ENCODE data around the gene ATG9A. TPM values are rescaled to one million over a fixed set of nuclear protein-coding genes. Genes with fewer than 3 reads are reported as not detected.
"Not testable (repeated sequence)": the region's sequence is repeated elsewhere in the genome, so short reads cannot be mapped to it uniquely, and the experiment has no call there.

ATG9A gene
- total RNA-seq, 2 donors from 2014 or later = 45.4 to 45.7 TPM

GRCh38 chr2:219266886-219267285 lies 37.5 kb upstream of the ATG9A start:
- DNase-seq = no peak
- H3K27ac ChIP-seq (ENCODE audit: low read depth, low read length) = no peak overlapping the region
- Mint-ChIP-seq H3K9me3 (no peaks in the 10 kb centered on the region), H3K36me3 (ENCODE audit: low read depth) (no peaks in the 10 kb centered on the region), H3K27ac (no peak overlapping the region), H3K4me3 (no peak overlapping the region), H3K4me1 (no peaks in the 10 kb centered on the region), H3K27me3 (ENCODE audit: insufficient read depth) (peaks cover 36% of the 10 kb centered on the region)
- H3K9ac ChIP-seq (ENCODE audit: extremely low read depth, low read length, poor library complexity, severe bottlenecking) = no peak overlapping the region
- no peak overlapping the region for H3K4me3 ChIP-seq (ENCODE audit: low read length)
- no peaks in the 10 kb centered on the region for H3K36me3 ChIP-seq (ENCODE audit: control insufficient read depth, insufficient read depth, low read length)
- WGBS, 2 experiments (ENCODE audit: insufficient coverage in 1 of 2, insufficient read length in 1 of 2) = 75 to 83% methylated on average over 1 of the region's 1 CpG
- TF ChIP-seq, protein P1, sequence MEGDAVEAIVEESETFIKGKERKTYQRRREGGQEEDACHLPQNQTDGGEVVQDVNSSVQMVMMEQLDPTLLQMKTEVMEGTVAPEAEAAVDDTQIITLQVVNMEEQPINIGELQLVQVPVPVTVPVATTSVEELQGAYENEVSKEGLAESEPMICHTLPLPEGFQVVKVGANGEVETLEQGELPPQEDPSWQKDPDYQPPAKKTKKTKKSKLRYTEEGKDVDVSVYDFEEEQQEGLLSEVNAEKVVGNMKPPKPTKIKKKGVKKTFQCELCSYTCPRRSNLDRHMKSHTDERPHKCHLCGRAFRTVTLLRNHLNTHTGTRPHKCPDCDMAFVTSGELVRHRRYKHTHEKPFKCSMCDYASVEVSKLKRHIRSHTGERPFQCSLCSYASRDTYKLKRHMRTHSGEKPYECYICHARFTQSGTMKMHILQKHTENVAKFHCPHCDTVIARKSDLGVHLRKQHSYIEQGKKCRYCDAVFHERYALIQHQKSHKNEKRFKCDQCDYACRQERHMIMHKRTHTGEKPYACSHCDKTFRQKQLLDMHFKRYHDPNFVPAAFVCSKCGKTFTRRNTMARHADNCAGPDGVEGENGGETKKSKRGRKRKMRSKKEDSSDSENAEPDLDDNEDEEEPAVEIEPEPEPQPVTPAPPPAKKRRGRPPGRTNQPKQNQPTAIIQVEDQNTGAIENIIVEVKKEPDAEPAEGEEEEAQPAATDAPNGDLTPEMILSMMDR (conservative IDR thresholded peaks at IDR 0.05) = no peak
- no peaks in the 10 kb centered on the region for H3K9me3 ChIP-seq (ENCODE audit: control insufficient read depth, low read length)
- no peaks in the 10 kb centered on the region for H3K4me1 ChIP-seq (ENCODE audit: control insufficient read depth, insufficient read depth, low read length)
- peaks cover 5% of the 10 kb centered on the region for H3K27me3 ChIP-seq (ENCODE audit: control insufficient read depth, insufficient read depth, low read length, poor library complexity, severe bottlenecking)

DNA sequence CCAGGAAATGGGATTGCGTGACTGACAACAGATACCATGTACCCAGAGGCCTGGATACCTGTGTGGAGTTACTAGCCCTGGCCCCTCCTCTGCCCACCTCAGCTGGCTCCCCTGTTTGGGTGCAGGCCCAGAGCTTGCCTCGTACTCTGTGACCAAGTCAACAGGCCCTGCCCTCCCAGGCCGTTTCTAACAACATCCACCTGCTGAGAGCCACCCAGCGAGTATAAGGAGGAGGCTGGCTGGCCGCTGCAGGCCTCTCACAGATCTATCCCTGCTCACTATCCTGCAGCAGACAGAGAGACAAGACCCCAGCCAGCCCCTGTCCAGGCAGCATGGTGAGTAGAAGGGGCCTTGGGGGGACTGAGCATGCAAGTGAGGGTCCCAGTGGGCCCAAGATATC lies 36.8 kb upstream of the ATG9A start:
- TF ChIP-seq, protein P1 (conservative IDR thresholded peaks at IDR 0.05) = no peak
- no peak overlapping the region for H3K9ac ChIP-seq (ENCODE audit: extremely low read depth, low read length, poor library complexity, severe bottlenecking)
- H3K4me1 ChIP-seq (ENCODE audit: control insufficient read depth, insufficient read depth, low read length) = no peaks in the 10 kb centered on the region
- H3K27me3 Mint-ChIP-seq (ENCODE audit: insufficient read depth) = peaks cover 37% of the 10 kb centered on the region
- no peaks in the 10 kb centered on the region for H3K9me3 Mint-ChIP-seq
- H3K4me3 Mint-ChIP-seq = no peak overlapping the region
- peaks cover 9% of the 10 kb centered on the region for H3K27me3 ChIP-seq (ENCODE audit: control insufficient read depth, insufficient read depth, low read length, poor library complexity, severe bottlenecking)
- H3K9me3 ChIP-seq (ENCODE audit: control insufficient read depth, low read length) = no peaks in the 10 kb centered on the region
- no peaks in the 10 kb centered on the region for H3K4me1 Mint-ChIP-seq
- H3K27ac Mint-ChIP-seq = no peak overlapping the region
- no peaks in the 10 kb centered on the region for H3K36me3 ChIP-seq (ENCODE audit: control insufficient read depth, insufficient read depth, low read length)
- H3K36me3 Mint-ChIP-seq (ENCODE audit: low read depth) = no peaks in the 10 kb centered on the region
- H3K27ac ChIP-seq (ENCODE audit: low read depth, low read length) = no peak overlapping the region
- 71 to 74% methylated on average over 2 to 5 of the region's 5 CpGs for WGBS, 2 experiments (ENCODE audit: insufficient coverage in 1 of 2, insufficient read length in 1 of 2)
- no peak overlapping the region for H3K4me3 ChIP-seq (ENCODE audit: low read length)
- no peak for DNase-seq

DNA sequence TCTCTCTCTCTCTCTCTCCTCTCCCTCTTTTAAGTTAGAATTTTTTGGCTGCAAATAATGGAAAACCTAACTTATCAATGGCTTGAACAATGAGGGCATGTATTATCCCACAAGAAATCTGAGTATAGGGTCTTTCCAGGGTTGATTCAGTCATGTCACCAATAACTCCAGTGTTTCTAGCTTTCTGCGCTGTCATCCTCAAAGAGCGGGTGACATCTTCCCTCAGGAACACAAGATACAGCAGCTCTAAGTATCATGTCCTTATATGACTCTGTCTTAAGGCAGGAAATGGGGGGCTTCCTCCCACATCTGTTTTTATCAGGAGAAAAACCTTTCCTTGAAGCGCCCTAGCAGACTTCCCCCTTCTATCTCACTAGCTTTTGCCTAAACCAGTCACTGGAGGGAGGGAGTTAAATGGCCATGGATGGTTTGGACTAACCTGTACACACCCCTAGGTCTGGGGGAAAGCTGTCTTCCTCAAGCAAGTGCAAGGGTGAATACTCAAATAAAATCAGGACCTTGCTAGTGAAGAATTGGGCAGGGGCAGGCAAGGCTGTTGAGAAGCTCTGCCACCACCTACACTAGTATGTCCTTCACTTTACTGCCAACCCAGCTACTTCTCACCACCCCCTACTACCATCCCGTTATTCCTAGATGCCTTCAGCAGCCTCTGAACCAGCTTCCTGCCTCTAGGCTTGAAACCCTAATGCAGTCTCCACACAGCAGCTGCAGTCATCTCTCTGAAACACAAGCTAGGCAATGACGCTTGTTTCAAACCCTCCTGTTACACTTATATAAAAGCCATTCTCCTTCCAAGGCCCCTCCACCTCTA lies 31.8 kb upstream of the ATG9A start:
- H3K4me1 ChIP-seq (ENCODE audit: control insufficient read depth, insufficient read depth, low read length) = no peaks in the 10 kb centered on the region
- 79 to 82% methylated on average over 4 to 5 of the region's 5 CpGs for whole genome bisulfite sequencing, 2 experiments (ENCODE audit: insufficient coverage in 1 of 2, insufficient read length in 1 of 2)
- H3K36me3 Mint-ChIP-seq (ENCODE audit: low read depth) = no peaks in the 10 kb centered on the region
- H3K27me3 ChIP-seq (ENCODE audit: control insufficient read depth, insufficient read depth, low read length, poor library complexity, severe bottlenecking) = peaks cover 27% of the 10 kb centered on the region
- no peak overlapping the region for H3K9ac ChIP-seq (ENCODE audit: extremely low read depth, low read length, poor library complexity, severe bottlenecking)
- TF ChIP-seq, protein P1 (conservative IDR thresholded peaks at IDR 0.05) = no peak
- H3K4me3 ChIP-seq (ENCODE audit: low read length) = no peak overlapping the region
- H3K4me3 Mint-ChIP-seq = no peak overlapping the region
- no peak for DNase-seq
- peaks cover 52% of the 10 kb centered on the region for H3K27me3 Mint-ChIP-seq (ENCODE audit: insufficient read depth)
- H3K36me3 ChIP-seq (ENCODE audit: control insufficient read depth, insufficient read depth, low read length) = no peaks in the 10 kb centered on the region
- no peaks in the 10 kb centered on the region for H3K4me1 Mint-ChIP-seq
- H3K9me3 ChIP-seq (ENCODE audit: control insufficient read depth, low read length) = no peaks in the 10 kb centered on the region
- no peak overlapping the region for H3K27ac Mint-ChIP-seq
- H3K9me3 Mint-ChIP-seq = no peaks in the 10 kb centered on the region
- no peak overlapping the region for H3K27ac ChIP-seq (ENCODE audit: low read depth, low read length)

- H3K9me3 Mint-ChIP-seq; H3K9me3 ChIP-seq (ENCODE audit: control insufficient read depth, low read length); H3K27ac Mint-ChIP-seq; H3K36me3 Mint-ChIP-seq (ENCODE audit: low read depth); H3K4me1 Mint-ChIP-seq; H3K4me3 ChIP-seq (ENCODE audit: low read length); H3K9ac ChIP-seq (ENCODE audit: extremely low read depth, low read length, poor library complexity, severe bottlenecking); H3K4me3 Mint-ChIP-seq; H3K4me1 ChIP-seq (ENCODE audit: control insufficient read depth, insufficient read depth, low read length); DNase-seq; H3K36me3 ChIP-seq (ENCODE audit: control insufficient read depth, insufficient read depth, low read length); H3K27ac ChIP-seq (ENCODE audit: low read depth, low read length): not testable (repeated sequence)
- peaks cover 50% of the 10 kb centered on the region for H3K27me3 ChIP-seq (ENCODE audit: control insufficient read depth, insufficient read depth, low read length, poor library complexity, severe bottlenecking)
- peaks cover 75% of the 10 kb centered on the region for H3K27me3 Mint-ChIP-seq (ENCODE audit: insufficient read depth)
- WGBS, 2 experiments (ENCODE audit: insufficient coverage in 1 of 2, insufficient read length in 1 of 2) = 89 to 94% methylated on average over 6 to 9 of the region's 10 CpGs
Measured at GRCh38 chr2:219258942-219259341, 29.5 kb upstream of the ATG9A start.
